Sigmoid colon (tissue), 7 donors: ENCODE data around the gene KERA. TPM values are rescaled to one million over a fixed set of nuclear protein-coding genes. Genes with fewer than 3 reads are reported as not detected.

ENCODE experiments used
- DNase-seq: peaks from one replicate; pipeline ENCODE4 v3.0.0-alpha.2; 2019
- H3K27ac ChIP-seq, 4 donors: fragments of 200-600 bp; sonication (generic); one replicate each; pipeline ENCODE4 v1.5.1; 2016 to 2019; ENCODE audit warnings: mild to moderate bottlenecking in 1 of 4
- H3K27me3 ChIP-seq, 3 donors: fragments of 200-600 bp; sonication (generic); one replicate each; pipeline ENCODE4 v1.5.1; 2019; ENCODE audit warnings: mild to moderate bottlenecking in 1 of 3
- H3K36me3 ChIP-seq, 4 donors: fragments of 200-600 bp; sonication (generic); one replicate each; pipeline ENCODE4 v1.5.1; 2016 to 2019
- H3K4me1 ChIP-seq, 4 donors: fragments of 200-600 bp; sonication (generic); one replicate each; pipeline ENCODE4 v1.5.1; 2017 to 2019
- H3K4me3 ChIP-seq, 4 donors: fragments of 200-600 bp; sonication (generic); one replicate each; pipeline ENCODE4 v1.5.1; 2017 to 2019; ENCODE audit warnings: mild to moderate bottlenecking in 2 of 4, moderate library complexity in 1 of 4
- H3K9me3 ChIP-seq, 4 donors: fragments of 200-600 bp in 3 of 4; sonication (generic) in 3 of 4; one replicate each; pipeline versions ENCODE4 v1.5.1 to v1.6.1; 2013 to 2019
- CTCF ChIP-seq, 4 experiments: fragments of 450-650 bp in 3 of 4; fragments of 200-600 bp in 1 of 4; IDR thresholded peaks; one replicate each; pipeline ENCODE4 v1.5.1; 2016 to 2019; ENCODE audit warnings: antibody characterized with exemption in 4 of 4, mild to moderate bottlenecking in 3 of 4, moderate library complexity in 2 of 4
- EP300 ChIP-seq, 4 donors: sonication (generic); formaldehyde crosslinking; IDR thresholded peaks; one replicate each; pipeline ENCODE4 v1.6.1; 2017; ENCODE audit warnings: antibody characterized with exemption in 4 of 4
- POLR2A ChIP-seq, 2 donors: fragments of 450-650 bp; IDR thresholded peaks; one replicate each; pipeline ENCODE4 v1.6.1; 2016; ENCODE audit warnings: antibody characterized with exemption in 2 of 2, mild to moderate bottlenecking in 2 of 2, moderate library complexity in 2 of 2
- POLR2AphosphoS5 ChIP-seq, 4 donors: sonication (generic); formaldehyde crosslinking; IDR thresholded peaks; one replicate each; pipeline ENCODE4 v1.6.1; 2017; ENCODE audit warnings: antibody characterized with exemption in 4 of 4
- WGBS, 2 donors: extraction: QIAGEN DNeasy Blood & Tissue Kit; methylation state at CpG; one replicate each; pipeline ENCODE4 v1.1.7; 2013; 5-methylcytosine and 5-hydroxymethylcytosine counted together
- intact Hi-C: fragments of 100-400 bp; cut with DNase I; formaldehyde crosslinking; loops from one replicate; pipeline ENCODE4 v1.15.1; 2023
- polyA plus RNA-seq, 3 donors: library from polyadenylated mRNA; stranded (reverse); fragments of 200-250 nt; gene quantifications; one replicate each; pipeline ENCODE4 v1.2.3, GENCODE V29; 2013
- total RNA-seq, 4 donors: library from RNA; depleted of rRNA; stranded (reverse); fragments of >200 nt; gene quantifications; one replicate each; pipeline ENCODE4 v1.1.0, GENCODE V29; 2016
- donor health status: healthy with polysubstance abuse.
- donor health status: Bipolar disorder and iron deficiency.
- donor health status: healthy.

KERA gene
- total and polyA plus RNA-seq, 7 donors, result not detected

GRCh38 chr12:91044586-91044985 lies 13.2 kb downstream of the KERA start:
- no peak for DNase-seq
- H3K27me3 ChIP-seq, result no peaks in the 10 kb centered on the region
- H3K9me3 ChIP-seq, result no peaks in the 10 kb centered on the region
- WGBS, 2 donors, result 62 to 82% methylated on average over 2 of the region's 2 CpGs
- TF ChIP-seq EP300 (IDR thresholded peaks at IDR 0.05), result no peak
- intact Hi-C loops, result no loop called here
- H3K27ac ChIP-seq, result peak overlapping the region in 1 of 4 donors; percentile 11
- no peak overlapping the region for H3K4me3 ChIP-seq
- no peaks in the 10 kb centered on the region for H3K36me3 ChIP-seq
- peaks cover 0 to 8% (median 6%) of the 10 kb centered on the region in 4 donors for H3K4me1 ChIP-seq

- Histone ChIP-seq H3K27ac (no peak overlapping the region), H3K4me3 (no peak overlapping the region), H3K4me1 (peaks cover 0 to 8% (median 6%) of the 10 kb centered on the region in 4 donors), H3K27me3 (no peaks in the 10 kb centered on the region), H3K9me3 (no peaks in the 10 kb centered on the region), H3K36me3 (no peaks in the 10 kb centered on the region)
- no peak for TF ChIP-seq POLR2AphosphoS5 (IDR thresholded peaks at IDR 0.05)
- TF ChIP-seq CTCF (IDR thresholded peaks at IDR 0.05), result no peak
- no peak for TF ChIP-seq EP300 (IDR thresholded peaks at IDR 0.05)
- no peak for TF ChIP-seq POLR2A (IDR thresholded peaks at IDR 0.05)
- DNase-seq, result no peak
- 58 to 74% methylated on average over 4 of the region's 4 CpGs for WGBS, 2 donors
- intact Hi-C loops, result no loop called here
These were observed 14.4 kb downstream of the KERA start for GRCh38 chr12:91043408-91043807.

GRCh38 chr12:91040096-91040755 lies 17.6 kb downstream of the KERA start:
- H3K4me1 ChIP-seq, result peaks cover 0 to 17% (median 6%) of the 10 kb centered on the region in 4 donors
- no peak for DNase-seq
- TF ChIP-seq POLR2AphosphoS5 (IDR thresholded peaks at IDR 0.05) (peak in 2 of 4 donors; percentile 16 to 17), EP300 (IDR thresholded peaks at IDR 0.05) (no peak), CTCF (IDR thresholded peaks at IDR 0.05) (no peak)
- H3K36me3 ChIP-seq, result no peaks in the 10 kb centered on the region
- no peak overlapping the region for H3K4me3 ChIP-seq
- peak overlapping the region in 1 of 4 donors; percentile 30 for H3K27ac ChIP-seq
- no peaks in the 10 kb centered on the region for H3K9me3 ChIP-seq
- 74 to 75% methylated on average over 1 of the region's 1 CpG for WGBS, 2 donors
- intact Hi-C loops, result no loop called here
- no peaks in the 10 kb centered on the region for H3K27me3 ChIP-seq

- intact Hi-C loops, result no loop called here
- Histone ChIP-seq H3K27ac (peak overlapping the region in 2 of 4 donors; percentile 0 to 18), H3K4me3 (no peak overlapping the region), H3K9me3 (no peaks in the 10 kb centered on the region), H3K36me3 (no peaks in the 10 kb centered on the region), H3K27me3 (no peaks in the 10 kb centered on the region), H3K4me1 (peaks cover 0 to 8% (median 0%) of the 10 kb centered on the region in 4 donors)
- TF ChIP-seq EP300 (IDR thresholded peaks at IDR 0.05), result no peak
- no peak for TF ChIP-seq POLR2AphosphoS5 (IDR thresholded peaks at IDR 0.05)
- TF ChIP-seq POLR2A (IDR thresholded peaks at IDR 0.05), result no peak
- no peak for TF ChIP-seq CTCF (IDR thresholded peaks at IDR 0.05)
- DNase-seq, result no peak
These were observed 20.5 kb downstream of the KERA start for GRCh38 chr12:91037276-91037675.

- 64 to 89% methylated on average over 2 of the region's 2 CpGs for WGBS, 2 donors
These were observed 24.6 kb downstream of the KERA start for GRCh38 chr12:91033251-91033650.

More at GRCh38 chr12:91033251-91033650, 24.6 kb downstream of the KERA start:
- no peak for DNase-seq
- H3K4me1 ChIP-seq, result peaks cover 0 to 8% (median 0%) of the 10 kb centered on the region in 4 donors
- no peaks in the 10 kb centered on the region for H3K27me3 ChIP-seq
- TF ChIP-seq EP300 (IDR thresholded peaks at IDR 0.05), result no peak
- no peak for TF ChIP-seq CTCF (IDR thresholded peaks at IDR 0.05)
- no peak for TF ChIP-seq POLR2A (IDR thresholded peaks at IDR 0.05)
- no peak for TF ChIP-seq POLR2AphosphoS5 (IDR thresholded peaks at IDR 0.05)
- no peaks in the 10 kb centered on the region for H3K9me3 ChIP-seq
- intact Hi-C loops, result no loop called here
- no peaks in the 10 kb centered on the region for H3K36me3 ChIP-seq
- H3K27ac ChIP-seq, result no peak overlapping the region
- no peak overlapping the region for H3K4me3 ChIP-seq
